Osteocyte (in vitro differentiated cells): ENCODE measurements around the gene TRIP6. TPM values are rescaled to one million over a fixed set of nuclear protein-coding genes. Genes with fewer than 3 reads are reported as not detected.

Experiments
- DNase-seq: peaks from one replicate; pipeline ENCODE4 v3.0.0; 2021; ENCODE audit warnings: mixed read lengths; ENCODE audit not compliant: unreplicated experiment; ENCODE audit errors: extremely low spot score
- H3K27ac Mint-ChIP-seq: one replicate; pipeline ENCODE4 v1.8.0; 2021; ENCODE audit warnings: mild to moderate bottlenecking, mixed read lengths; ENCODE audit not compliant: unreplicated experiment
- H3K27me3 Mint-ChIP-seq: one replicate; pipeline ENCODE4 v1.8.0; 2021; ENCODE audit warnings: mixed read lengths; ENCODE audit not compliant: unreplicated experiment
- H3K36me3 Mint-ChIP-seq: one replicate; pipeline ENCODE4 v1.8.0; 2021; ENCODE audit warnings: mixed read lengths; ENCODE audit not compliant: unreplicated experiment
- H3K4me1 Mint-ChIP-seq: one replicate; pipeline ENCODE4 v1.8.0; 2021; ENCODE audit warnings: mixed read lengths; ENCODE audit not compliant: unreplicated experiment
- H3K4me3 Mint-ChIP-seq: one replicate; pipeline ENCODE4 v1.8.0; 2021; ENCODE audit warnings: mild to moderate bottlenecking, moderate library complexity, mixed read lengths; ENCODE audit not compliant: unreplicated experiment
- H3K9me3 Mint-ChIP-seq: one replicate; pipeline ENCODE4 v1.8.0; 2021; ENCODE audit warnings: mixed read lengths; ENCODE audit not compliant: unreplicated experiment
- CTCF ChIP-seq: fragments of 200-600 bp; sonication (generic); IDR thresholded peaks from 2 replicates; pipeline ENCODE4 v1.5.0; 2021; ENCODE audit warnings: antibody characterized with exemption, mild to moderate bottlenecking, moderate library complexity
- total RNA-seq: library from RNA; stranded (reverse); gene quantifications from 2 replicates; pipeline ENCODE4 v1.2.1, GENCODE V29; 2021

The TRIP6 gene
- total RNA-seq, 1 donor from 2014 or later = 123 TPM

- Mint-ChIP-seq H3K4me1 (peaks cover 23% of the 10 kb centered on the region), H3K27me3 (no peaks in the 10 kb centered on the region), H3K4me3 (no peak overlapping the region), H3K9me3 (no peaks in the 10 kb centered on the region), H3K36me3 (peaks cover 63% of the 10 kb centered on the region), H3K27ac (no peak overlapping the region)
- no peak for TF ChIP-seq CTCF
- no peak for DNase-seq
These were observed 15.0 kb downstream of the TRIP6 start for GRCh38 chr7:100882201-100882600.

DNA sequence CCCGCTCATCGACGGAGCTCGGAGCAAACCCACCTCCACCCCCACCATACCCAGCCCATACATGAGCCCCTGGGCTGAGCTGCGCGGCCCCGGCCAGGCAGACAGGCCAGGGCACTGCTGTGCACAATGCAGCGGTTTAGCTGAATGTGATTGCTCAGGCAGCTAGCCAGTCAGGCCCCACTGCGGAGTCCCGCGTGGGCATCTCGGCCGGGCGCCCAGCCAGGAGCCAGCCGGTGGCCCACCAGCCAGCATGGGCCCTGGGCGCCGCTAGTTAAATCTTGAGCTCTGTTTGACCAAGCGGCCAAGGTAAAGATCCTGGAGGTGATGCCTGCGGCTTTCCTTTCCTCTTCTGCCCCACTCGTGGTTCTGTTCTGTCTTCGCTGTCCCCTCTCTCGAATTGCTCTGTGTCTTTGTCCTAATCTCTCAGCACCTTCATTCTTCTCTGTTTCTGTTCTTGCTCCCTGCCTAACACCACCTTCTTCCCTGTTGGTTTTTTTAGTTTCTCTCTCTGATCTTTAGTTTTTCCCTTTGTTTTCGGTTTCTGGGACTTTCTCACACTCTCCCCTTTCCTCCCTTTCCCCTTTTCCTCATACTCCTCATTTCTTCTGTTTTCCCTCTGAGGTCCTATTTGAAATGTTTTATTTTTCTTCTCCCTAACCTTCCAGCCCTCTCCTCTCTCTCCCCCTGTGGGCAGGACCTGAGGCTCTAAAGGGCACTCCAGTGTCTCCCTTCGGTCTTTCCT lies 15.8 kb downstream of the TRIP6 start:
- Mint-ChIP-seq H3K27ac (peak overlapping the region; percentile 28), H3K9me3 (no peaks in the 10 kb centered on the region), H3K4me3 (no peak overlapping the region), H3K27me3 (no peaks in the 10 kb centered on the region), H3K36me3 (peaks cover 70% of the 10 kb centered on the region), H3K4me1 (peaks cover 25% of the 10 kb centered on the region)
- no peak for TF ChIP-seq CTCF
- DNase-seq = no peak

DNA sequence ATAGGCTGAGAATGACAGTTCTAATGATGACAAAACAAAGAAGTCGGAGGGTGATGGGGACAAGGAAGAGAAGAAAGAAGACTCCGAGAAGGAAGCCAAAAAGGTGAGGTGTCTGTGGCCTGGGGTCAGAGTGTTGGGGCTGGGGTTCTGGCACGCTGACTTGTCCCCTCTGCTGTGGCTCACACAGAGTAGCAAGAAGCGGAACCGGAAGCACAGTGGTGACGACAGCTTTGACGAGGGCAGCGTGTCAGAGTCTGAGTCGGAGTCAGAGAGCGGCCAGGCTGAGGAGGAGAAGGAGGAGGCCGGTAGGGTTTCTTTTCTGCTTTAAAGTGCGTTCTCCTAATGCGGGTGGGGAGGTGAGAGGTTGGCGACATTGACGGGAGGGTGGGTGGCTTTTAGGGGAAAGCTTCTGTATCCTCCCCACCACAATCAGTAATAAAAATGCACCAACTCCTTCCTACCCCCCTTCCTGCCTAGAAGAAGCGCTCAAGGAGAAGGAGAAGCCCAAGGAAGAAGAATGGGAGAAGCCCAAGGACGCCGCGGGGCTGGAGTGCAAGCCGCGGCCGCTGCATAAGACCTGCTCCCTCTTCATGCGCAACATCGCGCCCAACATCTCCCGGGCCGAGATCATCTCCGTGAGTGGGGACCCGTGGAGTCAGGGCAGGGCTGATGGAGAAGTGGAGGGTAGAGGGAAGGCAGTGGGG lies 17.7 kb downstream of the TRIP6 start:
- no peak for DNase-seq
- Mint-ChIP-seq H3K9me3 (no peaks in the 10 kb centered on the region), H3K4me1 (peaks cover 22% of the 10 kb centered on the region), H3K36me3 (peaks cover 68% of the 10 kb centered on the region), H3K27ac (peak overlapping the region; percentile 38), H3K27me3 (no peaks in the 10 kb centered on the region), H3K4me3 (no peak overlapping the region)
- no peak for TF ChIP-seq CTCF

- H3K4me3 Mint-ChIP-seq = no peak overlapping the region
- no peak overlapping the region for H3K27ac Mint-ChIP-seq
- no peaks in the 10 kb centered on the region for H3K9me3 Mint-ChIP-seq
- no peak for TF ChIP-seq CTCF
- no peaks in the 10 kb centered on the region for H3K27me3 Mint-ChIP-seq
- peaks cover 25% of the 10 kb centered on the region for H3K4me1 Mint-ChIP-seq
- peaks cover 63% of the 10 kb centered on the region for H3K36me3 Mint-ChIP-seq
- DNase-seq = no peak
These were observed 18.4 kb downstream of the TRIP6 start for GRCh38 chr7:100885440-100886141.
